Activated CD4-positive, alpha-beta T cell treated with anti-CD3 and anti-CD28 coated beads, Interleukin-2, amount 10 ng/mL, durations not matched to agents 7 days and 5 days (primary cell): Measurements from ENCODE around the gene KCTD8. TPM values are rescaled to one million over a fixed set of nuclear protein-coding genes. Genes with fewer than 3 reads are reported as not detected.

Source experiments
- CTCF ChIA-PET: fragments of 350-600 bp; sonication (Branson Sonifier 250); formaldehyde crosslinking; loops from one replicate; lab custom pipeline; 2021; ENCODE audit warnings: antibody characterized with exemption; lab: Charles Lee
- POLR2A ChIA-PET: fragments of 350-600 bp; sonication (Branson Sonifier 250); formaldehyde crosslinking; loops from one replicate; lab custom pipeline; 2021; ENCODE audit warnings: antibody characterized with exemption; lab: Charles Lee
- DNase-seq: peaks from one replicate; pipeline ENCODE4 v3.0.0-alpha.2; 2020
- H3K27ac Mint-ChIP-seq: one replicate; pipeline ENCODE4 v1.8.0; 2021; ENCODE audit warnings: mild to moderate bottlenecking, moderate library complexity, mixed read lengths
- H3K27me3 Mint-ChIP-seq: one replicate; pipeline ENCODE4 v1.8.0; 2021; ENCODE audit warnings: mixed read lengths
- H3K36me3 Mint-ChIP-seq: one replicate; pipeline ENCODE4 v1.8.0; 2021; ENCODE audit warnings: low read depth, mixed read lengths
- H3K4me1 Mint-ChIP-seq: one replicate; pipeline ENCODE4 v1.8.0; 2021; ENCODE audit warnings: mixed read lengths
- H3K4me3 Mint-ChIP-seq: one replicate; pipeline ENCODE4 v1.8.0; 2021; ENCODE audit warnings: mild to moderate bottlenecking, moderate library complexity, mixed read lengths
- H3K9me3 Mint-ChIP-seq: one replicate; pipeline ENCODE4 v1.8.0; 2021; ENCODE audit warnings: mixed read lengths
- total RNA-seq, 2 experiments: library from RNA; stranded (reverse); gene quantifications; one replicate each; pipeline ENCODE4 v1.2.3, GENCODE V29; 2021

KCTD8 gene
- total RNA-seq, 2 experiments from 2014 or later: not detected

DNA sequence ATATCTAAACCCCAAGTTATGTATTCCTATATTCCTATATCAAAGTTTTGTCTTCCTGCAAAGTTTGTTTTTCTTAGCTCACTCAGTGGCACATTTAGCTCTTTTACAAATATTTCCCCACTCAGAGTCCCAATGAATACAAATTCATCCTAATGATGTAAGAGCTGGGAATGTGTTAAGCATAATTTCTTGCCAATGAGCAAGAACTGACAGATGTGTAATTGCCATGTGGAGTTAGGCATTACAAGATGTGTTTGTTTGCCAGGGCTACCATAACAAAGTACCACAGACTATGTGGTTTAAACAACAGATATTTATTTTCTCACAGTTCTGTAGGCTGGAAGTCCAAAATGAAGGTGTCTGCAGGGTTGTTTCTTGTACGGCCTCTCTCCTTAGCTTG, 302.1 kb downstream of the KCTD8 start:
- H3K36me3 Mint-ChIP-seq: no peaks in the 10 kb centered on the region
- CTCF ChIA-PET: no interaction called here
- H3K27ac Mint-ChIP-seq: no peak overlapping the region
- no peak overlapping the region for H3K4me3 Mint-ChIP-seq
- H3K4me1 Mint-ChIP-seq: no peaks in the 10 kb centered on the region
- no peak for DNase-seq
- H3K27me3 Mint-ChIP-seq: no peaks in the 10 kb centered on the region
- POLR2A ChIA-PET: no interaction called here
- peaks cover 8% of the 10 kb centered on the region for H3K9me3 Mint-ChIP-seq

- POLR2A ChIA-PET: no interaction called here
These were observed 302.7 kb downstream of the KCTD8 start for GRCh38 chr4:44145868-44146267.

GRCh38 chr4:44132526-44132925, 316.1 kb downstream of the KCTD8 start:
- no peak for DNase-seq
- no peak overlapping the region for H3K27ac Mint-ChIP-seq
- no peak overlapping the region for H3K4me3 Mint-ChIP-seq
- H3K36me3 Mint-ChIP-seq: no peaks in the 10 kb centered on the region
- no peaks in the 10 kb centered on the region for H3K4me1 Mint-ChIP-seq
- H3K9me3 Mint-ChIP-seq: peaks cover 6% of the 10 kb centered on the region
- POLR2A ChIA-PET: no interaction called here
- no peaks in the 10 kb centered on the region for H3K27me3 Mint-ChIP-seq
- CTCF ChIA-PET: no interaction called here

More at GRCh38 chr4:44145868-44146267, 302.7 kb downstream of the KCTD8 start:
- no peaks in the 10 kb centered on the region for H3K36me3 Mint-ChIP-seq
- no peaks in the 10 kb centered on the region for H3K27me3 Mint-ChIP-seq
- CTCF ChIA-PET: no interaction called here
- no peak overlapping the region for H3K4me3 Mint-ChIP-seq
- H3K4me1 Mint-ChIP-seq: no peaks in the 10 kb centered on the region
- H3K27ac Mint-ChIP-seq: no peak overlapping the region
- H3K9me3 Mint-ChIP-seq: peaks cover 8% of the 10 kb centered on the region
- DNase-seq: no peak

Other genes with a start within 250 kb of the KCTD8 start
- not detected for gene YIPF7, start 202.8 kb upstream of the KCTD8 start, total RNA-seq
- gene GUF1, start 229.6 kb upstream of the KCTD8 start, total RNA-seq: 10 to 100 TPM; 23.6 to 28.5 TPM